ENCODE results near the gene FAM111B.

FAM111B gene

DNA sequence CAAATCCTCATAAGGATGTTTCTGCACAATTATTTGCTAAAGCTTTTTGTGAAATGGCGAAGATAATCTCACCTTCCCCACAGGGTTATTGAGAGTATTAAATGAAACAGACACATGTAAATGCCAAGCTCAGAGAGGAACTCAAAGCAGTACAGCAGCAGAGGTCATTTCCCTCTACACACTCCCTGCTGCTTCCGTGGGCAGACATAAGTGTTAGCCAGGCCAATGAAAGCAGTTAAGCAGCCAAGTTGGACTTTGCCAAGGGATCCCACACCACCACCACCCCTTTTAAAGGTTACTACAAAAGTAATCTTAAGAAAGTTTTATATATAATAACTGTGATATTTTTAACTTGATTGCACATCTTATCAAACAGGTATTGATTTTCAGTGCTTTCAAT, 31.6 kb downstream of the FAM111B start:
- ChIA-PET CTCF (interaction anchor here (0.7 kb wide), 1 partner anchor 1570 kb away, joined by 3 read pairs; no protein-coding TSS in a partner anchor), POLR2A (no interaction called here)
- Histone ChIP-seq H3K4me3 (ENCODE audit: low read depth, low read length) (no peak overlapping the region), H3K4me1 (ENCODE audit: control insufficient read depth, insufficient read depth, low read length) (no peaks in the 10 kb centered on the region), H3K9me3 (ENCODE audit: control insufficient read depth, insufficient read depth, low read depth, low read length) (no peaks in the 10 kb centered on the region), H3K27ac (ENCODE audit: extremely low read depth, low read depth, low read length) (no peak overlapping the region), H3K36me3 (ENCODE audit: control insufficient read depth in 2 of 2, insufficient read depth in 1 of 2, low read length in 2 of 2) (no peaks in the 10 kb centered on the region)
- TF ChIP-seq REPIN1 (tag by site-specific recombination; IDR thresholded peaks at IDR 0.05; ENCODE audit: low read depth) (no peak), ZSCAN5A (tag by site-specific recombination; IDR thresholded peaks at IDR 0.05) (no peak), HIC1 (tag by site-specific recombination; IDR thresholded peaks at IDR 0.05) (no peak), SALL2 (tag by site-specific recombination; IDR thresholded peaks at IDR 0.05; ENCODE audit: borderline replicate concordance) (no peak), ZNF704 (tag by site-specific recombination; IDR thresholded peaks at IDR 0.05) (no peak), GLI2 (tag by site-specific recombination; IDR thresholded peaks at IDR 0.05; ENCODE audit: borderline replicate concordance, low read depth) (no peak)

DNA sequence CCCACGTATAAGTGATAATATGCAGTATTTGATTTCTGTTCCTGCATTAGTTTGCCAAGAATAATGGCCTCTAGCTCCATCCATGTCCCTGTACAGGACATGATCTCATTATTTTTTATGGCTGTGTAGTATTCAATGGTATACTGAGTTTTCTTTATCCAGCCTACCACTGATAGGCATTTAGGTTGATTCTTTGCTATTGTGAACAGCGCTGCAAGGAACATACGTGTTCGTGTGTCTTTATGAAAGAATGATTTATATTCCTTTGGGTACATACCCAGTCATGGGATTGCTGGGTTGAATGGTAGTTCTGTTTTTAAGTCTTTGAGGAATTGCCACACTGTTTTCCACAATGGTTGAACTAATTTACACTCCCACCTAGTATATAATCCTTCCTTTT, 34.2 kb downstream of the FAM111B start:
- Histone ChIP-seq H3K36me3 (ENCODE audit: control insufficient read depth in 2 of 2, insufficient read depth in 1 of 2, low read length in 2 of 2) (no peaks in the 10 kb centered on the region), H3K4me3 (ENCODE audit: low read depth, low read length) (no peak overlapping the region), H3K9me3 (ENCODE audit: control insufficient read depth, insufficient read depth, low read depth, low read length) (no peaks in the 10 kb centered on the region), H3K4me1 (ENCODE audit: control insufficient read depth, insufficient read depth, low read length) (no peaks in the 10 kb centered on the region), H3K27ac (ENCODE audit: extremely low read depth, low read depth, low read length) (no peak overlapping the region)
- POLR2A ChIA-PET, result no interaction called here
- CTCF ChIA-PET, result interaction anchor here (0.7 to 1.5 kb wide), 6 partner anchors 16 to 539 kb away, joined by 3 to 13 read pairs (median 6); partner anchors contain the start of gene DTX4
- TF ChIP-seq ZEB2 (tag by site-specific recombination; IDR thresholded peaks at IDR 0.05) (no peak), ZNF132 (tag by site-specific recombination; IDR thresholded peaks at IDR 0.05; ENCODE audit: borderline replicate concordance) (no peak), ZFP3 (tag by site-specific recombination; IDR thresholded peaks at IDR 0.05; ENCODE audit: low read depth) (no peak), EGR2 (tag by site-specific recombination; IDR thresholded peaks at IDR 0.05; ENCODE audit: low read depth) (no peak), ZNF311 (tag by site-specific recombination; IDR thresholded peaks at IDR 0.05; ENCODE audit: borderline replicate concordance) (no peak), ZNF623 (tag by site-specific recombination; IDR thresholded peaks at IDR 0.05) (no peak), ZNF664 (tag by site-specific recombination; IDR thresholded peaks at IDR 0.05) (no peak), ZNF518A (tag by site-specific recombination; conservative IDR thresholded peaks at IDR 0.05; ENCODE audit: low read depth) (no peak), ZNF174 (tag by site-specific recombination; IDR thresholded peaks at IDR 0.05) (no peak), ZNF776 (tag by site-specific recombination; IDR thresholded peaks at IDR 0.05; ENCODE audit: borderline replicate concordance) (no peak), ZNF362 (tag by site-specific recombination; IDR thresholded peaks at IDR 0.05) (no peak), PATZ1 (tag by site-specific recombination; IDR thresholded peaks at IDR 0.05) (no peak), YY2 (tag by site-specific recombination; IDR thresholded peaks at IDR 0.05) (no peak)
- TF ChIP-seq, protein P1, sequence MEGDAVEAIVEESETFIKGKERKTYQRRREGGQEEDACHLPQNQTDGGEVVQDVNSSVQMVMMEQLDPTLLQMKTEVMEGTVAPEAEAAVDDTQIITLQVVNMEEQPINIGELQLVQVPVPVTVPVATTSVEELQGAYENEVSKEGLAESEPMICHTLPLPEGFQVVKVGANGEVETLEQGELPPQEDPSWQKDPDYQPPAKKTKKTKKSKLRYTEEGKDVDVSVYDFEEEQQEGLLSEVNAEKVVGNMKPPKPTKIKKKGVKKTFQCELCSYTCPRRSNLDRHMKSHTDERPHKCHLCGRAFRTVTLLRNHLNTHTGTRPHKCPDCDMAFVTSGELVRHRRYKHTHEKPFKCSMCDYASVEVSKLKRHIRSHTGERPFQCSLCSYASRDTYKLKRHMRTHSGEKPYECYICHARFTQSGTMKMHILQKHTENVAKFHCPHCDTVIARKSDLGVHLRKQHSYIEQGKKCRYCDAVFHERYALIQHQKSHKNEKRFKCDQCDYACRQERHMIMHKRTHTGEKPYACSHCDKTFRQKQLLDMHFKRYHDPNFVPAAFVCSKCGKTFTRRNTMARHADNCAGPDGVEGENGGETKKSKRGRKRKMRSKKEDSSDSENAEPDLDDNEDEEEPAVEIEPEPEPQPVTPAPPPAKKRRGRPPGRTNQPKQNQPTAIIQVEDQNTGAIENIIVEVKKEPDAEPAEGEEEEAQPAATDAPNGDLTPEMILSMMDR (tag by site-specific recombination; IDR thresholded peaks at IDR 0.05), result no peak

Data from HEK293 (cell line).